SK-N-MC (cell line): ENCODE measurements around the gene SMG1.

Experiments
- EZH2 ChIP-seq: fragments of 200-600 bp; sonication (generic); IDR thresholded peaks from one replicate; pipeline ENCODE4 v1.6.1; 2017; ENCODE audit warnings: antibody characterized with exemption
- FOXP2 ChIP-seq: optimal IDR thresholded peaks from 2 replicates; pipeline ENCODE3; 2011; ENCODE audit warnings: mild to moderate bottlenecking, moderate library complexity; ENCODE audit not compliant: insufficient read depth; ENCODE audit errors: extremely low read length, control extremely low read depth
- POLR2AphosphoS5 ChIP-seq: IDR thresholded peaks from 2 replicates; pipeline ENCODE4 v1.6.1; 2012; ENCODE audit warnings: mild to moderate bottlenecking, low read depth, low read length, borderline replicate concordance

- TF ChIP-seq POLR2AphosphoS5 (no peak), EZH2 (no peak), FOXP2 (no peak)
Observed at GRCh38 chr16:18966791-18967190, 40.6 kb upstream of the SMG1 start.
